Esophagus muscularis mucosa (tissue), 4 donors: Measurements from ENCODE around the gene COL9A2. TPM values are rescaled to one million over a fixed set of nuclear protein-coding genes. Genes with fewer than 3 reads are reported as not detected.

Source experiments
- DNase-seq: peaks from one replicate; pipeline ENCODE4 v3.0.0-alpha.2; 2017; ENCODE audit errors: extremely low spot score
- H3K27ac ChIP-seq, 4 donors: fragments of 200-600 bp; sonication (generic); replicated peaks in 1 of 4; 1 replicate in 3 of 4; 2 replicates in 1 of 4; pipeline ENCODE4 v1.5.1; 2016 to 2019; ENCODE audit warnings: mild to moderate bottlenecking in 1 of 4
- H3K27me3 ChIP-seq, 4 donors: fragments of 200-600 bp; sonication (generic); one replicate each; pipeline versions ENCODE4 v1.5.1 to v1.6.0; 2016 to 2019
- H3K36me3 ChIP-seq, 4 donors: fragments of 200-600 bp; sonication (generic); one replicate each; pipeline ENCODE4 v1.5.1; 2016 to 2019
- H3K4me1 ChIP-seq, 4 donors: fragments of 200-600 bp; sonication (generic); one replicate each; pipeline ENCODE4 v1.5.1; 2016 to 2019
- H3K4me3 ChIP-seq, 4 donors: fragments of 200-600 bp; sonication (generic); 1 replicate in 2 of 4; 2 replicates in 2 of 4; pipeline ENCODE4 v1.5.1; 2016 to 2019; ENCODE audit warnings: mild to moderate bottlenecking in 4 of 4, moderate library complexity in 1 of 4
- H3K9me3 ChIP-seq, 4 donors: fragments of 200-600 bp; sonication (generic); 1 replicate in 3 of 4; 2 replicates in 1 of 4; pipeline ENCODE4 v1.5.1; 2016 to 2019
- CTCF ChIP-seq, 3 experiments: fragments of 200-600 bp in 2 of 3; fragments of 450-650 bp in 1 of 3; sonication (generic) in 2 of 3; IDR thresholded peaks; one replicate each; pipeline ENCODE4 v1.5.1; 2017 to 2019; ENCODE audit warnings: antibody characterized with exemption in 3 of 3, mild to moderate bottlenecking in 2 of 3, moderate library complexity in 1 of 3
- EP300 ChIP-seq: sonication (generic); formaldehyde crosslinking; IDR thresholded peaks from one replicate; pipeline ENCODE4 v1.6.1; 2017; ENCODE audit warnings: antibody characterized with exemption
- POLR2A ChIP-seq: fragments of 450-650 bp; IDR thresholded peaks from one replicate; pipeline ENCODE4 v1.6.1; 2017; ENCODE audit warnings: antibody characterized with exemption, moderate library complexity, mild to moderate bottlenecking, low read depth
- POLR2AphosphoS5 ChIP-seq, 2 donors: sonication (generic); formaldehyde crosslinking; IDR thresholded peaks; one replicate each; pipeline ENCODE4 v1.6.1; 2017; ENCODE audit warnings: antibody characterized with exemption in 2 of 2
- WGBS: methylation state at CpG from one replicate; pipeline ENCODE4 v1.1.5; 2018; 5-methylcytosine and 5-hydroxymethylcytosine counted together
- intact Hi-C: fragments of 100-400 bp; cut with DNase I; formaldehyde crosslinking; loops from one replicate; pipeline ENCODE4 v1.15.1; 2023
- total RNA-seq, 4 donors: library from RNA; depleted of rRNA; stranded (reverse); fragments of >200 nt; gene quantifications; one replicate each; pipeline versions ENCODE4 v1.1.0 to v1.2.1, GENCODE V29; 2016

The COL9A2 gene
- total RNA-seq, 4 donors from 2014 or later = 1.2 to 2.5 (median 1.7) TPM

GRCh38 chr1:40310129-40310461 is 7.0 kb downstream of the COL9A2 start:
- no peak for TF ChIP-seq EP300
- no peak for TF ChIP-seq POLR2AphosphoS5 (IDR thresholded peaks at IDR 0.05)
- TF ChIP-seq POLR2A = no peak
- TF ChIP-seq CTCF (IDR thresholded peaks at IDR 0.05) = no peak
- Histone ChIP-seq H3K9me3 (no peaks in the 10 kb centered on the region), H3K36me3 (no peaks in the 10 kb centered on the region), H3K4me1 (peaks cover 5 to 11% (median 8%) of the 10 kb centered on the region in 4 donors), H3K27me3 (no peaks in the 10 kb centered on the region), H3K4me3 (no peak overlapping the region), H3K27ac (no peak overlapping the region)
- WGBS = 100% methylated on average over 1 of the region's 2 CpGs
- DNase-seq = no peak
- intact Hi-C loops = no loop called here

GRCh38 chr1:40309374-40310128 is 7.5 kb downstream of the COL9A2 start:
- peaks cover 0 to 6% (median 2%) of the 10 kb centered on the region in 4 donors for H3K4me1 ChIP-seq
- no peaks in the 10 kb centered on the region for H3K9me3 ChIP-seq
- TF ChIP-seq POLR2AphosphoS5 (IDR thresholded peaks at IDR 0.05) (no peak), EP300 (no peak), CTCF (IDR thresholded peaks at IDR 0.05) (no peak), POLR2A (no peak)
- no peak overlapping the region for H3K27ac ChIP-seq
- H3K27me3 ChIP-seq = peaks cover 0 to under 1% (median 0%) of the 10 kb centered on the region in 4 donors
- no peak overlapping the region for H3K4me3 ChIP-seq
- 76% methylated on average over 7 of the region's 8 CpGs for WGBS
- no peak for DNase-seq
- H3K36me3 ChIP-seq = no peaks in the 10 kb centered on the region
- intact Hi-C loops = no loop called here

- Histone ChIP-seq H3K27me3 (peaks cover 0 to 13% (median 0%) of the 10 kb centered on the region in 4 donors), H3K27ac (no peak overlapping the region), H3K9me3 (no peaks in the 10 kb centered on the region), H3K4me1 (peaks cover 0 to 5% (median 0%) of the 10 kb centered on the region in 4 donors), H3K4me3 (no peak overlapping the region), H3K36me3 (no peaks in the 10 kb centered on the region)
- no peak for DNase-seq
- intact Hi-C loops = no loop called here
- 83% methylated on average over 5 of the region's 6 CpGs for WGBS
- TF ChIP-seq POLR2AphosphoS5 (IDR thresholded peaks at IDR 0.05) (no peak), POLR2A (no peak), EP300 (no peak), CTCF (IDR thresholded peaks at IDR 0.05) (no peak)
These were observed 8.9 kb downstream of the COL9A2 start for GRCh38 chr1:40308036-40308727.

- Histone ChIP-seq H3K27me3 (peaks cover 0 to 13% (median 0%) of the 10 kb centered on the region in 4 donors), H3K9me3 (no peaks in the 10 kb centered on the region), H3K4me1 (peaks cover 0 to 5% (median 0%) of the 10 kb centered on the region in 4 donors), H3K36me3 (no peaks in the 10 kb centered on the region), H3K27ac (no peak overlapping the region), H3K4me3 (no peak overlapping the region)
- intact Hi-C loops = no loop called here
- 94% methylated on average over 5 of the region's 6 CpGs for WGBS
- DNase-seq = no peak
- no peak for TF ChIP-seq EP300
- TF ChIP-seq POLR2A = no peak
- TF ChIP-seq CTCF (IDR thresholded peaks at IDR 0.05) = no peak
- TF ChIP-seq POLR2AphosphoS5 (IDR thresholded peaks at IDR 0.05) = no peak
These were observed 9.9 kb downstream of the COL9A2 start for GRCh38 chr1:40307186-40307585.
